HEK293 (cell line): ENCODE data around the gene MXRA8.

Experiments
- BCL11A ChIP-seq: fragments of 450-650 bp; formaldehyde crosslinking; IDR thresholded peaks from 2 replicates; pipeline ENCODE4 v1.5.1; 2016; ENCODE audit warnings: low read depth, missing biosample characterization, missing genetic modification characterization
- ZEB2 ChIP-seq: fragments of 450-650 bp; formaldehyde crosslinking; IDR thresholded peaks from 2 replicates; pipeline ENCODE4 v1.5.1; 2016; ENCODE audit warnings: missing biosample characterization, missing genetic modification characterization
- ZFP3 ChIP-seq: fragments of 450-650 bp; formaldehyde crosslinking; IDR thresholded peaks from 2 replicates; pipeline ENCODE4 v1.5.1; 2016; ENCODE audit warnings: low read depth, missing biosample characterization, missing genetic modification characterization
- ZNF10 ChIP-seq: fragments of 450-650 bp; formaldehyde crosslinking; IDR thresholded peaks from 2 replicates; pipeline ENCODE4 v1.5.1; 2017; ENCODE audit warnings: missing biosample characterization, missing genetic modification characterization
- ZNF266 ChIP-seq: fragments of 450-650 bp; formaldehyde crosslinking; IDR thresholded peaks from 2 replicates; pipeline ENCODE4 v1.5.1; 2016; ENCODE audit warnings: missing biosample characterization, missing genetic modification characterization, low read depth
- TF ChIP-seq, protein P1 (sequence below): fragments of 450-650 bp; formaldehyde crosslinking; IDR thresholded peaks from 2 replicates; pipeline ENCODE4 v1.5.1; 2016; ENCODE audit warnings: missing biosample characterization, missing genetic modification characterization
- TF ChIP-seq, protein P2 (sequence below): fragments of 450-650 bp; formaldehyde crosslinking; conservative IDR thresholded peaks from 2 replicates; pipeline ENCODE4 v1.5.1; 2016; ENCODE audit warnings: low read depth, missing biosample characterization, missing genetic modification characterization
- TF ChIP-seq, protein P3 (sequence below): fragments of 450-650 bp; formaldehyde crosslinking; optimal IDR thresholded peaks from 2 replicates; pipeline ENCODE3; 2016; ENCODE audit warnings: missing biosample characterization, mild to moderate bottlenecking, missing genetic modification characterization
- TF ChIP-seq, protein P4 (sequence below): fragments of 450-650 bp; formaldehyde crosslinking; IDR thresholded peaks from 2 replicates; pipeline ENCODE4 v1.5.1; 2016; ENCODE audit warnings: missing biosample characterization, missing genetic modification characterization
- TF ChIP-seq, protein P5 (sequence below): IDR thresholded peaks from 2 replicates; pipeline ENCODE4 v1.6.1; 2011; ENCODE audit warnings: mild to moderate bottlenecking, low read depth, low read length, borderline replicate concordance
- TF ChIP-seq, protein P6 (sequence below): fragments of 450-650 bp; formaldehyde crosslinking; IDR thresholded peaks from 2 replicates; pipeline ENCODE4 v1.5.0; 2017; ENCODE audit warnings: missing biosample characterization, missing genetic modification characterization, borderline replicate concordance

DNA sequence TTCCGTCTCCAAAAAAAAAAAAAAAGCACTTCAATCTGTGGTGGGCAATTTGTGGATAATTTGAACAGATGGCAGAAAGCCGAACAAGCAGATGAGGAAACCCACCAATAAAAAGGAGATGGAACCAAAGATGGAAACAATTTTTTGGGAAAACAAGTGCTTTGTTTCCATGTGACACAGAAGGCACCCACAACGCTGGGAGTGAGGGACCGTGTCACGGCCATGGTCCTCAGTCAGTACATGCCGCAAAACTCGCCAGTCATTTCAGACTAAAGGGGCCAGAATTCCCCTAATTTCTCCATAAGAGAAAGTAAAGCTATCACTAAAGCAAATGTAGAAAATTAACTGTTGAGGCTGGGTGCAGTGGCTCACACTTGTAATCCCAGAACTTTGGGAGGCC is 35.8 kb upstream of the MXRA8 start:
- TF ChIP-seq ZNF10 (tag by site-specific recombination) (no peak), BCL11A (no peak), ZNF266 (no peak), ZFP3 (tag by site-specific recombination) (no peak), ZEB2 (tag by site-specific recombination) (no peak)
- TF ChIP-seq, protein P1, sequence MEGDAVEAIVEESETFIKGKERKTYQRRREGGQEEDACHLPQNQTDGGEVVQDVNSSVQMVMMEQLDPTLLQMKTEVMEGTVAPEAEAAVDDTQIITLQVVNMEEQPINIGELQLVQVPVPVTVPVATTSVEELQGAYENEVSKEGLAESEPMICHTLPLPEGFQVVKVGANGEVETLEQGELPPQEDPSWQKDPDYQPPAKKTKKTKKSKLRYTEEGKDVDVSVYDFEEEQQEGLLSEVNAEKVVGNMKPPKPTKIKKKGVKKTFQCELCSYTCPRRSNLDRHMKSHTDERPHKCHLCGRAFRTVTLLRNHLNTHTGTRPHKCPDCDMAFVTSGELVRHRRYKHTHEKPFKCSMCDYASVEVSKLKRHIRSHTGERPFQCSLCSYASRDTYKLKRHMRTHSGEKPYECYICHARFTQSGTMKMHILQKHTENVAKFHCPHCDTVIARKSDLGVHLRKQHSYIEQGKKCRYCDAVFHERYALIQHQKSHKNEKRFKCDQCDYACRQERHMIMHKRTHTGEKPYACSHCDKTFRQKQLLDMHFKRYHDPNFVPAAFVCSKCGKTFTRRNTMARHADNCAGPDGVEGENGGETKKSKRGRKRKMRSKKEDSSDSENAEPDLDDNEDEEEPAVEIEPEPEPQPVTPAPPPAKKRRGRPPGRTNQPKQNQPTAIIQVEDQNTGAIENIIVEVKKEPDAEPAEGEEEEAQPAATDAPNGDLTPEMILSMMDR (tag by site-specific recombination) = no peak
- TF ChIP-seq, protein P2, sequence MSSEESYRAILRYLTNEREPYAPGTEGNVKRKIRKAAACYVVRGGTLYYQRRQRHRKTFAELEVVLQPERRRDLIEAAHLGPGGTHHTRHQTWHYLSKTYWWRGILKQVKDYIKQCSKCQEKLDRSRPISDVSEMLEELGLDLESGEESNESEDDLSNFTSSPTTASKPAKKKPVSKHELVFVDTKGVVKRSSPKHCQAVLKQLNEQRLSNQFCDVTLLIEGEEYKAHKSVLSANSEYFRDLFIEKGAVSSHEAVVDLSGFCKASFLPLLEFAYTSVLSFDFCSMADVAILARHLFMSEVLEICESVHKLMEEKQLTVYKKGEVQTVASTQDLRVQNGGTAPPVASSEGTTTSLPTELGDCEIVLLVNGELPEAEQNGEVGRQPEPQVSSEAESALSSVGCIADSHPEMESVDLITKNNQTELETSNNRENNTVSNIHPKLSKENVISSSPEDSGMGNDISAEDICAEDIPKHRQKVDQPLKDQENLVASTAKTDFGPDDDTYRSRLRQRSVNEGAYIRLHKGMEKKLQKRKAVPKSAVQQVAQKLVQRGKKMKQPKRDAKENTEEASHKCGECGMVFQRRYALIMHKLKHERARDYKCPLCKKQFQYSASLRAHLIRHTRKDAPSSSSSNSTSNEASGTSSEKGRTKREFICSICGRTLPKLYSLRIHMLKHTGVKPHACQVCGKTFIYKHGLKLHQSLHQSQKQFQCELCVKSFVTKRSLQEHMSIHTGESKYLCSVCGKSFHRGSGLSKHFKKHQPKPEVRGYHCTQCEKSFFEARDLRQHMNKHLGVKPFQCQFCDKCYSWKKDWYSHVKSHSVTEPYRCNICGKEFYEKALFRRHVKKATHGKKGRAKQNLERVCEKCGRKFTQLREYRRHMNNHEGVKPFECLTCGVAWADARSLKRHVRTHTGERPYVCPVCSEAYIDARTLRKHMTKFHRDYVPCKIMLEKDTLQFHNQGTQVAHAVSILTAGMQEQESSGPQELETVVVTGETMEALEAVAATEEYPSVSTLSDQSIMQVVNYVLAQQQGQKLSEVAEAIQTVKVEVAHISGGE (tag by site-specific recombination) = no peak
- TF ChIP-seq, protein P3, sequence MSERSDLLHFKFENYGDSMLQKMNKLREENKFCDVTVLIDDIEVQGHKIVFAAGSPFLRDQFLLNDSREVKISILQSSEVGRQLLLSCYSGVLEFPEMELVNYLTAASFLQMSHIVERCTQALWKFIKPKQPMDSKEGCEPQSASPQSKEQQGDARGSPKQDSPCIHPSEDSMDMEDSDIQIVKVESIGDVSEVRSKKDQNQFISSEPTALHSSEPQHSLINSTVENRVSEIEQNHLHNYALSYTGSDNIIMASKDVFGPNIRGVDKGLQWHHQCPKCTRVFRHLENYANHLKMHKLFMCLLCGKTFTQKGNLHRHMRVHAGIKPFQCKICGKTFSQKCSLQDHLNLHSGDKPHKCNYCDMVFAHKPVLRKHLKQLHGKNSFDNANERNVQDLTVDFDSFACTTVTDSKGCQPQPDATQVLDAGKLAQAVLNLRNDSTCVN (tag by site-specific recombination) = no peak
- TF ChIP-seq, protein P4, sequence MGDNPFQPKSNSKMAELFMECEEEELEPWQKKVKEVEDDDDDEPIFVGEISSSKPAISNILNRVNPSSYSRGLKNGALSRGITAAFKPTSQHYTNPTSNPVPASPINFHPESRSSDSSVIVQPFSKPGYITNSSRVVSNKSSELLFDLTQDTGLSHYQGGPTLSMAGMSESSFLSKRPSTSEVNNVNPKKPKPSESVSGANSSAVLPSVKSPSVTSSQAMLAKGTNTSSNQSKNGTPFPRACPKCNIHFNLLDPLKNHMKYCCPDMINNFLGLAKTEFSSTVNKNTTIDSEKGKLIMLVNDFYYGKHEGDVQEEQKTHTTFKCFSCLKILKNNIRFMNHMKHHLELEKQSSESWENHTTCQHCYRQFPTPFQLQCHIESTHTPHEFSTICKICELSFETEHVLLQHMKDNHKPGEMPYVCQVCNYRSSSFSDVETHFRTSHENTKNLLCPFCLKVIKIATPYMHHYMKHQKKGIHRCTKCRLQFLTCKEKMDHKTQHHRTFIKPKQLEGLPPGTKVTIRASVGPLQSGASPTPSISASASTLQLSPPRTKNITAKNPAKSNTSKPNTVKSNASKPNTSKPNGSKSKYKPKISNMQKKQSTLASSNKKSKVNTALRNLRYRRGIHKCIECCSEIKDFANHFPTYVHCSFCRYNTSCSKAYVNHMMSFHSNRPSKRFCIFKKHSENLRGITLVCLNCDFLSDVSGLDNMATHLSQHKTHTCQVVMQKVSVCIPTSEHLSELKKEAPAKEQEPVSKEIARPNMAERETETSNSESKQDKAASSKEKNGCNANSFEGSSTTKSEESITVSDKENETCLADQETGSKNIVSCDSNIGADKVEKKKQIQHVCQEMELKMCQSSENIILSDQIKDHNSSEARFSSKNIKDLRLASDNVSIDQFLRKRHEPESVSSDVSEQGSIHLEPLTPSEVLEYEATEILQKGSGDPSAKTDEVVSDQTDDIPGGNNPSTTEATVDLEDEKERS (tag by site-specific recombination) = no peak
- TF ChIP-seq, protein P5, sequence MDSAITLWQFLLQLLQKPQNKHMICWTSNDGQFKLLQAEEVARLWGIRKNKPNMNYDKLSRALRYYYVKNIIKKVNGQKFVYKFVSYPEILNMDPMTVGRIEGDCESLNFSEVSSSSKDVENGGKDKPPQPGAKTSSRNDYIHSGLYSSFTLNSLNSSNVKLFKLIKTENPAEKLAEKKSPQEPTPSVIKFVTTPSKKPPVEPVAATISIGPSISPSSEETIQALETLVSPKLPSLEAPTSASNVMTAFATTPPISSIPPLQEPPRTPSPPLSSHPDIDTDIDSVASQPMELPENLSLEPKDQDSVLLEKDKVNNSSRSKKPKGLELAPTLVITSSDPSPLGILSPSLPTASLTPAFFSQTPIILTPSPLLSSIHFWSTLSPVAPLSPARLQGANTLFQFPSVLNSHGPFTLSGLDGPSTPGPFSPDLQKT = no peak
- TF ChIP-seq, protein P6, sequence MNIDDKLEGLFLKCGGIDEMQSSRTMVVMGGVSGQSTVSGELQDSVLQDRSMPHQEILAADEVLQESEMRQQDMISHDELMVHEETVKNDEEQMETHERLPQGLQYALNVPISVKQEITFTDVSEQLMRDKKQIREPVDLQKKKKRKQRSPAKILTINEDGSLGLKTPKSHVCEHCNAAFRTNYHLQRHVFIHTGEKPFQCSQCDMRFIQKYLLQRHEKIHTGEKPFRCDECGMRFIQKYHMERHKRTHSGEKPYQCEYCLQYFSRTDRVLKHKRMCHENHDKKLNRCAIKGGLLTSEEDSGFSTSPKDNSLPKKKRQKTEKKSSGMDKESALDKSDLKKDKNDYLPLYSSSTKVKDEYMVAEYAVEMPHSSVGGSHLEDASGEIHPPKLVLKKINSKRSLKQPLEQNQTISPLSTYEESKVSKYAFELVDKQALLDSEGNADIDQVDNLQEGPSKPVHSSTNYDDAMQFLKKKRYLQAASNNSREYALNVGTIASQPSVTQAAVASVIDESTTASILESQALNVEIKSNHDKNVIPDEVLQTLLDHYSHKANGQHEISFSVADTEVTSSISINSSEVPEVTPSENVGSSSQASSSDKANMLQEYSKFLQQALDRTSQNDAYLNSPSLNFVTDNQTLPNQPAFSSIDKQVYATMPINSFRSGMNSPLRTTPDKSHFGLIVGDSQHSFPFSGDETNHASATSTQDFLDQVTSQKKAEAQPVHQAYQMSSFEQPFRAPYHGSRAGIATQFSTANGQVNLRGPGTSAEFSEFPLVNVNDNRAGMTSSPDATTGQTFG (tag by site-specific recombination) = no peak
